Vagina (tissue), 2 donors: ENCODE data around the gene USF2.

Source experiments
- POLR2A ChIP-seq, 2 donors: fragments of 450-650 bp; IDR thresholded peaks; one replicate each; pipeline ENCODE4 v1.6.1; 2017; ENCODE audit warnings: antibody characterized with exemption in 2 of 2, mild to moderate bottlenecking in 2 of 2, moderate library complexity in 2 of 2
- POLR2AphosphoS5 ChIP-seq, 2 donors: sonication (generic); formaldehyde crosslinking; IDR thresholded peaks; one replicate each; pipeline ENCODE4 v1.9.0; 2017; ENCODE audit warnings: antibody characterized with exemption in 2 of 2, mild to moderate bottlenecking in 2 of 2, low read depth in 1 of 2; ENCODE audit not compliant: insufficient read depth in 1 of 2
- TF ChIP-seq, protein P1 (sequence below), 3 experiments: fragments of 450-650 bp in 2 of 3; fragments of 200-600 bp in 1 of 3; sonication (generic) in 1 of 3; IDR thresholded peaks; one replicate each; pipeline ENCODE4 v1.5.1; 2017 to 2019; ENCODE audit warnings: antibody characterized with exemption in 3 of 3, mild to moderate bottlenecking in 2 of 3, moderate library complexity in 2 of 3

DNA sequence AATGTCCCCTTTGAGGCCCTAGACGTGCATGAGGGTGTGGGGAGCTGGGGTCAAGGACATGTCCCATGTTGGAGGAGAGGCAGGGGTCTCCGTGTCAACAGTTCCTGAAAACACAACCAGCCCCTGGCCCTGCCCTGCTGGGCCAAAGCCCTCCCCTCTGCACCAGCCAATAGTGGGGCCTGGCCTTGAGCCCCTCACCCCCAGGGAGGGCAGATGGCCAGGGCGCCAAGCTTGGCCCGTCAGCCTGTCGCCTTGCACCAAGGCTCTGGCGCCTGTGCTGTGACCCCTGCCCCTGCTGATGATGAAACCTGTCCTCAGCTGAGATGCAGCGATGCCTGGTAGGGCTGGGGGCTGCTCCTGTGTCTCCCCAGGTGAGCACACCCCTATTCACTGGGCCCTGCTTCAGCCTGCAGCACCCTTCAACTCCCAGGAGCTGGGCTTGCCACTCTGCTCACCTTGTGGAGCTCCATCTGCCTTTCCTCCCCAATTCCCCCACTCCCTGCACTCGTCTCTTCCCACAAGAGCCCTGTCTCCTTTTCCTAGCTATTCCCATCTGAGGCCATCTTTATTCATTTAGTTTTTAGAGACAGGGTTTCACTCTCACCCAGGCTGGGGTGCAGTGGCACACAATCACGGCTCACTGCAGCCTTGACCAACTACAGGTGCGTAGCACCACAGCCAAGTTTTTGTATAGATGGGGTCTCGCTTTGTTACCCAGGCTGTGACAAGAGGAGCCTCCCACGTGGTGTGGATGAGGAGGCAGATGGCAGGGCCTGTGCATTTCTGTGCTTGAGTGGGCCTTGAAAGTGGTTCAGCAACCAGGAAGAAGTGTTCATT is 11.4 kb downstream of the USF2 start:
- TF ChIP-seq POLR2AphosphoS5 (IDR thresholded peaks at IDR 0.05; ENCODE audit: insufficient read depth in 1 of 2, low read depth in 1 of 2) (no peak), POLR2A (IDR thresholded peaks at IDR 0.05) (no peak)
- TF ChIP-seq, protein P1, sequence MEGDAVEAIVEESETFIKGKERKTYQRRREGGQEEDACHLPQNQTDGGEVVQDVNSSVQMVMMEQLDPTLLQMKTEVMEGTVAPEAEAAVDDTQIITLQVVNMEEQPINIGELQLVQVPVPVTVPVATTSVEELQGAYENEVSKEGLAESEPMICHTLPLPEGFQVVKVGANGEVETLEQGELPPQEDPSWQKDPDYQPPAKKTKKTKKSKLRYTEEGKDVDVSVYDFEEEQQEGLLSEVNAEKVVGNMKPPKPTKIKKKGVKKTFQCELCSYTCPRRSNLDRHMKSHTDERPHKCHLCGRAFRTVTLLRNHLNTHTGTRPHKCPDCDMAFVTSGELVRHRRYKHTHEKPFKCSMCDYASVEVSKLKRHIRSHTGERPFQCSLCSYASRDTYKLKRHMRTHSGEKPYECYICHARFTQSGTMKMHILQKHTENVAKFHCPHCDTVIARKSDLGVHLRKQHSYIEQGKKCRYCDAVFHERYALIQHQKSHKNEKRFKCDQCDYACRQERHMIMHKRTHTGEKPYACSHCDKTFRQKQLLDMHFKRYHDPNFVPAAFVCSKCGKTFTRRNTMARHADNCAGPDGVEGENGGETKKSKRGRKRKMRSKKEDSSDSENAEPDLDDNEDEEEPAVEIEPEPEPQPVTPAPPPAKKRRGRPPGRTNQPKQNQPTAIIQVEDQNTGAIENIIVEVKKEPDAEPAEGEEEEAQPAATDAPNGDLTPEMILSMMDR (IDR thresholded peaks at IDR 0.05): no peak
